GM12892 (cell line): ENCODE results near the gene HOXC9.

Source experiments
- DNase-seq: peaks from one replicate; pipeline ENCODE4 v3.0.0; 2011; ENCODE audit not compliant: insufficient read length
- FAIRE-seq: peaks from 2 replicates; lab custom pipeline; 2011; peaks lifted over from hg19 to GRCh38; lab: Jason Lieb, UNC
- POLR2A ChIP-seq: IDR thresholded peaks from 2 replicates; pipeline ENCODE4 v1.6.1; 2011; ENCODE audit warnings: low read depth, low read length, control low read depth
- POLR2AphosphoS5 ChIP-seq: IDR thresholded peaks from 2 replicates; pipeline ENCODE4 v1.6.1; 2011; ENCODE audit warnings: low read depth, low read length, control low read depth
- TAF1 ChIP-seq: IDR thresholded peaks from 2 replicates; pipeline ENCODE4 v1.6.1; 2011; ENCODE audit warnings: low read depth, mild to moderate bottlenecking, control low read depth, low read length, borderline replicate concordance

Gene HOXC9

GRCh38 chr12:54009171-54010052, 9.5 kb downstream of the HOXC9 start:
- FAIRE-seq (peak; percentile 75), DNase-seq (no peak)
- TF ChIP-seq TAF1 (no peak), POLR2AphosphoS5 (no peak), POLR2A (no peak)

DNA sequence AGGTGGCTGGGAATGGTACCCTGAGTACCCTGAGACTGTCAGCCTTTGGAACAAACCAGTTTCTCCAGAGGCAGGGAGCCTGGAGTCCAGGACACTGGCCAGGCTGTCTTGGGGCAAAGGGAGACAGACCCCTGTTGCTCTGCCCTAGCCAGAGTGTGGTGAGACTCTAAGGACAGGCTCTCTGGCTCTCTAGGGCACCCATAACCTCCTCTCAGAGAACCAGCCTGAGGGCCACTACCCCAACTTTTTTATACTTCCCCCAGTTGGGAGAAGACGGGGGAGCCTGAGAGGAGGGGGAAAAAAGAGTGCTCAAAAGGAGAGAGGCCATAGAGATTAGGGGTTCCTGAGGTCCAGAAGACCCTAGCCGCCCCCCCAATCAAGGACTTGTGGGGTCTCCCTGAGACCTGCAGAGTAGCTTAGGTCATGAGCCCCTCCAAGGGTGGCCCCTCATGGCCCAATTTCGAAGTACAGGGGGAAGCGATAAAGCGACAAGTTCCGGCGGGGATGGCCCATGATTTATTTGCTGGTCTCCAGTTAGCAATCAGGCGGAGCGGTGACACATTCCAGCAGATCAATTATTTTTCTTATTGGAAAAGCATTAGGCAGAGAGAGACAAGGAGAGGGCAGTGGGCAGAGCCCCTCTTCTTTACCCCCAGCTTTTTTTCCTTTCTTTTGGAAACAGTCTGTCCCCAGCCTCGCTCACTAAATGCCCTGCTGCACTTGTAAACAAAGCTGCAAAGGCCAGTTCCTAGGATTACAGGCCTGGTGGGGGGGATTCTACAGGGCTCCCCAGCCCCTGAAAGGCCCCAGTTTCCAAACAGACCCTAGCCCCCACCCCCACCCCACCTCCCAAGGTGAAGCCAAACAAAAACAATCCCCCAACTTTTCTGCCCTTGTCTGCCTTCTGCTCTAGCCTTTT, 10.4 kb downstream of the HOXC9 start:
- FAIRE-seq (no peak), DNase-seq (no peak)
- TF ChIP-seq TAF1: no peak
- no peak for TF ChIP-seq POLR2A
- TF ChIP-seq POLR2AphosphoS5: no peak

DNA sequence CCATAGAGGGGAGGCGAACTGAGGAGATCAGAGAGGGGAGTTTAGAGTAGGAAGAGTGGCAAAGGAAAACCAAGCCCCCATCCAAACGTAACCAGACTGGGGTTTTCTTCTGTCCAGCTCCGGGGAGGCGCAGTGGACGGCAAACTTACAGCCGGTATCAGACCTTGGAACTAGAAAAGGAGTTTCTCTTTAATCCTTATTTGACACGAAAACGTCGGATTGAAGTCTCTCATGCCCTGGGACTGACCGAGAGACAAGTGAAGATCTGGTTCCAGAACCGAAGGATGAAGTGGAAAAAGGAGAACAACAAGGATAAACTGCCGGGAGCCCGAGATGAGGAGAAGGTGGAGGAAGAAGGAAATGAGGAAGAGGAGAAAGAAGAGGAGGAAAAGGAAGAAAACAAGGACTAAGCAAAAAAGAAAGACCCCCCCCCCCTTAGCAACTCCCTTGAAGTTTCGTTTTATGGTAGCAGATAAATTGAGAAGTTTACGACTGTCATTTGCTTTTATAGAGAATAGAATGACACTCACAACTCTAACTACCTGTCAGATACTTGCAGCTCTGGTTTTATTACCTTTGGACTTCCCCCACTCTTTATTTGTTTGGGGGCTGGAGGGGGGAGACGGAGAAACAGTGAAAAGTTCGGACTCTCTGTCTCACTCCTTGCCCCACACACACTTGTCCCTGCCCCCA, 11.2 kb downstream of the HOXC9 start:
- FAIRE-seq (no peak), DNase-seq (no peak)
- TF ChIP-seq TAF1 (no peak), POLR2A (no peak), POLR2AphosphoS5 (no peak)

DNA sequence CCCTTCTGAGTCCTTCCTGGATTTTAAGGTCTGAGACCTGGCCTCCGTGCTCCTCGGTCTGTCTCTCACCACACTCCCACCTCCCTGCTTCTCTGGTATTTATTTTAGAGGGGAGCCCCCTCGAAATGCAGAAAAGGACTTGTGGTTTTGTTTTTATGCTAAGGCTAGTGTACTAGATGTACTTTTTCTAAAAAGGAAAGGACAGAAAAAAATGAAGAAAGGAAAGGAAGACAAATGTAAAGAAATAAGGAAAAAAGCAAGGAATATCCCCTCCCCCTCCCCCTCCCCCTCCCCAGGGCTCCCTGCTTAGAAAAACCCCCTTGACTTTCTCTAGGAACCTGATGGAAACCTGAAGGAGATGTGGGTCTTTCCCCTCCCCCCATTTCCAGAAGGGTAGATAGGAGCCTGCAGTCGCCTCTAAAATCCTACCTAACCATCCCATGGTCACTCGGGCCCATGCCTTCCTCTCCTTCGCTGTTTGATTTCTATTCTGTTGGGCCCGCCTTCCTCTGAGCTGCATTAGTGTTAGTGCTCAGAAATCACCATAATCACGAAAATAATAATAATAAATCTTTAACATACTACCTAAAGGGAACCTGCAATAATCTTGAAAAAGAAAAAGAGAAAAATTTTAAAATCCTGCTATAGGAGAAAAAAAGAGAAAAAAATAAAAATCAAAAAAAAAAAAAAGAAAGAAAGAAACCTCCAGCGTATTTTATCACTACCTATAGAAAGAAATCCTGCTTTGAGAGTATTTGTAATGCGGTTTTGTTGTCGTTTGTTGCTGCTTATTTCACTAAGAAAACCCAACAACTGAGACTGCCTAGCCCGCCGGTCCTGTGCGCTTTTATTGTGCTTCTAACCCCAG, 11.9 kb downstream of the HOXC9 start:
- no peak for TF ChIP-seq POLR2AphosphoS5
- no peak for TF ChIP-seq TAF1
- TF ChIP-seq POLR2A: no peak
- no peak for DNase-seq
- FAIRE-seq: no peak

DNA sequence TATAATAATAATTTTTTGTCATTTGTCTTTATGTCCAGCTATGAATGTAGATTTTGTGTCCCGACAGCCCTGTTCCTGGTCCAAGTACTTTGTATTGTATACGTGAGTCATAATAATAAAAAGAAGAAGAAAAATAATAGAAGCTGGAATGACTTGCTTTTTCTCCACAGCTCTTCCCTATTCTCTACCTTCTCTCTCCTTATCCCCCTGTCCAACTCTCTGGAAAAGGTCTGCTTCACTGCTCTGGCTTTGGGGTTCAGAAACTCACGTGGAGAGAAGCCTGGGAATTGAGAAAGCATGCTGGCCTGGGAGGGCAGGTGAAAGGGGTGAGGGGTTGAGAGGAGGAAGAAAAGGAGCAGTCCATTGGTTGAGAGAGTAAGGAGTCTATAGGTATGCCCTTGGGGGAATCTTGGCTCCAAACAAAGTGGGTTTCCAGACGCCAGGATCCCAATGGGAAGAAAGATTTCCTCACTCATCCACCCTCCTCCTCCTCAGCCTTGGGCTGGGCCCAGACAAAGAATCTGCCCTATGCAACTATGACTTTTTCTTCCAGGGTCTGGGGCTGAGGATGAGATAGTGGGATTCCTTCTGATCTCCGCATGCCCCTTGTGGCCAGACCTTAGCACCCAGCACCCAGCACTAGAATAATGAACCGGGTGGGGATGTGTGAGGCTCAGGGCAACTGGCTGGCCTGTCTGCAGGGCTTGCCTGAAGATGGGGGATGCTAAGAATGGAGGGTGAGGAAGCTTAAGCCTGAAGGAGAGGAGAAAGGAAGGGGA, 12.9 kb downstream of the HOXC9 start:
- TF ChIP-seq TAF1: no peak
- TF ChIP-seq POLR2A: no peak
- no peak for TF ChIP-seq POLR2AphosphoS5
- DNase-seq: no peak
- FAIRE-seq: no peak

DNA sequence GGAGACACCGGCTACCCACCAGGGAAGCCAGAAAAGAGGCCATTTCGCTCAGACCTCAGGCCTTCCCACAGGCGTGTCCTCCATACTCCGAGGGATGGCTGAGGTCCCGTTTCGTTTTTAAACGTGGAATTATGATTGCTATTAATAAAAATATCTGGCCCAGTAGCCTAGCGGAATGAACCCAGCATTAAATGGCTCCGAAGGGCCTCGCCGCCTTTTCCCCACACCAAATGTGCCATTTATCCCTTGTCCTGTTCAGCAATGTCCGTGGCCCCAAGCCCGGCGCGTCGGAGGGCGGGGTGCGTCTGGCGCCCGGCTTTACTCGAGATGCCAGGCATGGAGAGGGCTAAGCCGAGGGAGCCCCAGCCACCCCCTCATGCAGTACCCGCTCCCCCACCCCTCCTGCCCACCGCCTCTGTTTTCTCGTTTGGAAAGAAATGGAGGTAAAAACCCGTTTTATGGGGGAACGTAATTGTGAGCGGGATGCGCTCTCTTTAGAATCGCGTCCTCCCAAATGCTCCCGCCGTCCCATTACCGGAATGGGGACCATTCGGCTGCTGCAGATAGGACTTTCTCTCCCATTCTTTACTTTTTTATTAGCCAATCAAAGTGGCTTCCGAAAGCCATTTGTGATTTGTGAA, 14.5 kb downstream of the HOXC9 start:
- FAIRE-seq (no peak), DNase-seq (no peak)
- TF ChIP-seq TAF1 (no peak), POLR2A (no peak), POLR2AphosphoS5 (no peak)

DNA sequence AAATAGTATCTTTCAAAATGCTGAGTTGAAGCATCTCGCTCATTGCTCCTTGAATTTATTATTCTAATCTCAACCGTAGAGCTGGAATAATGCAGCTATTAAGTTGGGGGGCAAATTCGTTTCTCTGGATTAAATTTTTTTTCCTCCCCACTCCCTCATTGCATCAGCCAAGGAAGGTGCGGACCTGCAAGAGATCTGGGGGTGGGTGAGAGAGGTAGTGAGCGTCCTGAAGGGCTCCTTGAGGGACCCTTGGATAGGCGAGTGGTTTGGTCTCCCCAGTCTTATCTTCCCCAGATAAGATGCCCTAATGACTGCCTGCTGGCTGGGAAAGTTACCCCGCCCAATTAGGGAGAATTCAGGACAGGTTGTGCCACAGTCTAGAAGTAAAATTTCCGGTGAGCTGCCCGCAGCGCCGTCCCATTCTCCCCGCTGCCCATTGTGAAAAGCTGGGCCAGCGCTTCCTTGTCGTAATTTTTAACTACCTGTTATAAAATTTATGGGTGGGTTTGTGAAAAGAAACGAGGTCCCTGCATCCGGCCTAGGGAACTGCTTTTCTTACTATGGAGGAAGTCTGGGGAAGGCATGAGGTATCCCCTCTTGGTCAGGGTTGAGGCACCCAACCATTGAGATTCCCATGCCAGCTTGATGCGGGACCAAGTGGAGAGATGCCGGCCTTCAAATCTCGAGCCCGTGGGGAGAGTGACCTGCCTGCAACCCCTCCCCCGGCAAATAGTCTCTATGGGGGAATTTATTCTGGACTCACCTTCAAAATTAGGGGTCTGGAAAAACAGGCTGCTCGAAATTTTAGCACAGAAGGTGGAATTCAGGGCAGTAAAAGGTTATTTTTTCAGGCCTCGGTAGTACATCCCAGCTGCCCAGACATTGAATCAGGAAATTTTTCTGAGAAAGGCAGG, 15.3 kb downstream of the HOXC9 start:
- TF ChIP-seq POLR2A: no peak
- no peak for TF ChIP-seq POLR2AphosphoS5
- no peak for TF ChIP-seq TAF1
- DNase-seq (no peak), FAIRE-seq (no peak)

GRCh38 chr12:54016051-54016450, 16.1 kb downstream of the HOXC9 start:
- FAIRE-seq: no peak
- no peak for TF ChIP-seq POLR2AphosphoS5
- no peak for TF ChIP-seq POLR2A
- no peak for TF ChIP-seq TAF1
- DNase-seq: no peak

- DNase-seq: no peak
- TF ChIP-seq POLR2A (no peak), POLR2AphosphoS5 (no peak), TAF1 (no peak)
- FAIRE-seq: no peak
Observed at GRCh38 chr12:54016478-54016964, 16.6 kb downstream of the HOXC9 start.
